GM18517 (cell line): ENCODE data around the gene UTF1.

Source experiments
- ATAC-seq: cut with Tn5 transposase; IDR thresholded peaks from one replicate; pipeline ENCODE4 v1.9.1; 2021; ENCODE audit warnings: mild to moderate bottlenecking, moderate library complexity; ENCODE audit not compliant: unreplicated experiment

The UTF1 gene

DNA sequence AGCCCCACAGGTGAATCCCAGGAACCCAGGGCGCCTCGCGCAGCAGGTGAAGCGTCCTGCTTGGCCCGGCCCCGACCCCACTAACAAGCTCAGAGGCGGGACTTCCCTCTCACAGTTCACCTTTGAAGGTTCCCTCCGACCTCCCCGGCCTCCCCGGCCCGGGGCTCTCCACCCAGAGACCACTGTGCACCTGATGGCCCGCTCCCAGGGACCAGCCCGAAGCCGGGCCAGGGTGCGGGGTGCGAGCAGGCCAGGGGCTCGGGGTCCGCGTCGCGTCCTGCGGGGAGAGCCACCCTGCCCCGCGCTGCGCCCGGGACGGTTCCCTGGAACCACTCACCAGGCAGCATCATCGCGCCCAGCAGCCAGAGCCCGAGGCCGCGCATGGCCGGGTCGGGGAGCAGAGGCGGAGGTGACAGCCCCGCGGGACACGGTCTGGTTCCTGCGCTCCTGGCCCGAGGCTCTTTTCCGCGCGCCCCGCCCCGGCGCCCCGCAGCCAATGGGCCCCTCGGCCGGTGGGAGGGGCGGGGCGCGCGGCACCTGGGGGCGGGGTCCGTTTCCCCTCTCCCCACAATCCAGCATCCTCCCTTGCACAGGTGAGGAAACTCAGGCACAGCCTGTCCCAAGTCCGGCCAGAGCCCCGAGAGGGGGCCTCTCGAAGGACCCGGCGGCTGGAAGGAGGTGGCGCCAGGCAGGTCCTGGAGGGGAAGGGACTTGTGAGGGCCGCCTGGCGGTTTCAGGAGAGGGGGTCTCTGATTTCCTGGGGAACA lies 46.6 kb downstream of the UTF1 start, which contains the start of gene ADAM8:
Gene ADAM8, minus strand, starts transcription at position 434 of the 767 bp plus-strand sequence. Its CDS starts 51 bp downstream, at position 383.
- no peak for ATAC-seq

GRCh38 chr10:133277277-133277992 lies 47.4 kb downstream of the UTF1 start:
- no peak for ATAC-seq

DNA sequence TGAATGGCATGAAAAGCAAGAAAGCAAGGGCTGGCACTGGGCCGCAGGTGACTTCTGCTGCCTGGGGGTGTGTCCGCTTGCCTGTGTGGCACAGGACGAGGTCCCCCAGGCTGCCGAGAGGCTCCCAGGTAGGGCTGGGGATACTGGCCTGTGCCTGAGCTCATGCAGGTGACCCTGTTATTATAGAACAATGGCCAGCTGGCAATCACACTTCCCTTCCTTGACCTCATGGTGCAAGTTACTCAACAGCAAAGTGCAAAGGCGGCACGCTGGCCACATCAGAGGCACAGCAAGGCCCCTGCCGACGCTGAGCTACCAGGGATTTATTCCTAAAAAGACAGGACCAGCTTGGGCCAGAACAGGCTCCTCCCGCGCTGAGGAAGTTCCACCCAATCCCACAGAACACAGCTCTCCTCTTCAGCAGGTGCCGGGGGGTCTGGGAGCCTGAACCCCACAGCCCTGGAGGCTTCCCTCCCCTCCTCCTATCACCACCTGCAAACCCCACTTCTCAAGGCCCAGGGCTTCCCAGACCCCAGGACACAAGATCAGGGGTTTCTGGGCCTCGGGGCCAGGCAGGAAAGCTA lies 48.1 kb downstream of the UTF1 start:
- no peak for ATAC-seq

GRCh38 chr10:133278577-133279265 lies 48.7 kb downstream of the UTF1 start:
- peak; percentile 29 for ATAC-seq

- no peak for ATAC-seq
Observed at GRCh38 chr10:133279326-133280226, 49.6 kb downstream of the UTF1 start.

GRCh38 chr10:133280391-133281059 lies 50.5 kb downstream of the UTF1 start:
- ATAC-seq: no peak

- ATAC-seq: no peak
Observed at GRCh38 chr10:133281084-133281483, 51.1 kb downstream of the UTF1 start.
